ENCODE data around the gene HOXD11. TPM values are rescaled to one million over a fixed set of nuclear protein-coding genes. Genes with fewer than 3 reads are reported as not detected.

The HOXD11 gene
- total and polyA plus RNA-seq, 2 of the 13 experiments (the other 11 are each of a cell fraction or from before 2014, with no cell fraction given) = not detected

- TF ChIP-seq PLSCR1 (CRISPR knock-in tag; IDR thresholded peaks at IDR 0.05; ENCODE audit: borderline replicate concordance) (no peak), MED8 (CRISPR knock-in tag; IDR thresholded peaks at IDR 0.05; ENCODE audit: insufficient replicate concordance) (no peak), TRAFD1 (CRISPR knock-in tag; IDR thresholded peaks at IDR 0.05; ENCODE audit: borderline replicate concordance) (no peak), HNRNPK (IDR thresholded peaks at IDR 0.05; ENCODE audit: low read depth, low read length, poor library complexity, severe bottlenecking) (peak; percentile 88), HOXA3 (CRISPR knock-in tag; IDR thresholded peaks at IDR 0.05) (peak; percentile 32; the same call in 1 of the 2 replicates), JUND (CRISPR knock-in tag; IDR thresholded peaks at IDR 0.05) (no peak), ZNF501 (CRISPR knock-in tag; IDR thresholded peaks at IDR 0.05) (no peak), MTF2 (CRISPR knock-in tag; IDR thresholded peaks at IDR 0.05; ENCODE audit: borderline replicate concordance) (peak; percentile 60; the same call in 1 of the 2 replicates), ZBTB7A (CRISPR knock-in tag; IDR thresholded peaks at IDR 0.05) (no peak)
- TF ChIP-seq, protein P1, sequence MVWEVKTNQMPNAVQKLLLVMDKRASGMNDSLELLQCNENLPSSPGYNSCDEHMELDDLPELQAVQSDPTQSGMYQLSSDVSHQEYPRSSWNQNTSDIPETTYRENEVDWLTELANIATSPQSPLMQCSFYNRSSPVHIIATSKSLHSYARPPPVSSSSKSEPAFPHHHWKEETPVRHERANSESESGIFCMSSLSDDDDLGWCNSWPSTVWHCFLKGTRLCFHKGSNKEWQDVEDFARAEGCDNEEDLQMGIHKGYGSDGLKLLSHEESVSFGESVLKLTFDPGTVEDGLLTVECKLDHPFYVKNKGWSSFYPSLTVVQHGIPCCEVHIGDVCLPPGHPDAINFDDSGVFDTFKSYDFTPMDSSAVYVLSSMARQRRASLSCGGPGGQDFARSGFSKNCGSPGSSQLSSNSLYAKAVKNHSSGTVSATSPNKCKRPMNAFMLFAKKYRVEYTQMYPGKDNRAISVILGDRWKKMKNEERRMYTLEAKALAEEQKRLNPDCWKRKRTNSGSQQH (CRISPR knock-in tag; IDR thresholded peaks at IDR 0.05; ENCODE audit: low read depth) = no peak
- TF ChIP-seq, protein P2, sequence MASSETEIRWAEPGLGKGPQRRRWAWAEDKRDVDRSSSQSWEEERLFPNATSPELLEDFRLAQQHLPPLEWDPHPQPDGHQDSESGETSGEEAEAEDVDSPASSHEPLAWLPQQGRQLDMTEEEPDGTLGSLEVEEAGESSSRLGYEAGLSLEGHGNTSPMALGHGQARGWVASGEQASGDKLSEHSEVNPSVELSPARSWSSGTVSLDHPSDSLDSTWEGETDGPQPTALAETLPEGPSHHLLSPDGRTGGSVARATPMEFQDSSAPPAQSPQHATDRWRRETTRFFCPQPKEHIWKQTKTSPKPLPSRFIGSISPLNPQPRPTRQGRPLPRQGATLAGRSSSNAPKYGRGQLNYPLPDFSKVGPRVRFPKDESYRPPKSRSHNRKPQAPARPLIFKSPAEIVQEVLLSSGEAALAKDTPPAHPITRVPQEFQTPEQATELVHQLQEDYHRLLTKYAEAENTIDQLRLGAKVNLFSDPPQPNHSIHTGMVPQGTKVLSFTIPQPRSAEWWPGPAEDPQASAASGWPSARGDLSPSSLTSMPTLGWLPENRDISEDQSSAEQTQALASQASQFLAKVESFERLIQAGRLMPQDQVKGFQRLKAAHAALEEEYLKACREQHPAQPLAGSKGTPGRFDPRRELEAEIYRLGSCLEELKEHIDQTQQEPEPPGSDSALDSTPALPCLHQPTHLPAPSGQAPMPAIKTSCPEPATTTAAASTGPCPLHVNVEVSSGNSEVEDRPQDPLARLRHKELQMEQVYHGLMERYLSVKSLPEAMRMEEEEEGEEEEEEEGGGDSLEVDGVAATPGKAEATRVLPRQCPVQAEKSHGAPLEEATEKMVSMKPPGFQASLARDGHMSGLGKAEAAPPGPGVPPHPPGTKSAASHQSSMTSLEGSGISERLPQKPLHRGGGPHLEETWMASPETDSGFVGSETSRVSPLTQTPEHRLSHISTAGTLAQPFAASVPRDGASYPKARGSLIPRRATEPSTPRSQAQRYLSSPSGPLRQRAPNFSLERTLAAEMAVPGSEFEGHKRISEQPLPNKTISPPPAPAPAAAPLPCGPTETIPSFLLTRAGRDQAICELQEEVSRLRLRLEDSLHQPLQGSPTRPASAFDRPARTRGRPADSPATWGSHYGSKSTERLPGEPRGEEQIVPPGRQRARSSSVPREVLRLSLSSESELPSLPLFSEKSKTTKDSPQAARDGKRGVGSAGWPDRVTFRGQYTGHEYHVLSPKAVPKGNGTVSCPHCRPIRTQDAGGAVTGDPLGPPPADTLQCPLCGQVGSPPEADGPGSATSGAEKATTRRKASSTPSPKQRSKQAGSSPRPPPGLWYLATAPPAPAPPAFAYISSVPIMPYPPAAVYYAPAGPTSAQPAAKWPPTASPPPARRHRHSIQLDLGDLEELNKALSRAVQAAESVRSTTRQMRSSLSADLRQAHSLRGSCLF (CRISPR knock-in tag; IDR thresholded peaks at IDR 0.05; ENCODE audit: borderline replicate concordance) = no peak
These were observed at the start of gene HOXD11 (continued) for GRCh38 chr2:176106581-176107539.
